Activated effector memory CD4-positive, alpha-beta T cell treated with Interleukin-2 at 50 U/mL for 16 hours (primary cell): ENCODE results near the gene RAB6C.
"Not testable (repeated sequence)": the region's sequence is repeated elsewhere in the genome, so short reads cannot be mapped to it uniquely, and the experiment has no call there.

Experiments
- DNase-seq: peaks from one replicate; pipeline ENCODE4 v3.0.0-alpha.2; 2020

Gene RAB6C

DNA sequence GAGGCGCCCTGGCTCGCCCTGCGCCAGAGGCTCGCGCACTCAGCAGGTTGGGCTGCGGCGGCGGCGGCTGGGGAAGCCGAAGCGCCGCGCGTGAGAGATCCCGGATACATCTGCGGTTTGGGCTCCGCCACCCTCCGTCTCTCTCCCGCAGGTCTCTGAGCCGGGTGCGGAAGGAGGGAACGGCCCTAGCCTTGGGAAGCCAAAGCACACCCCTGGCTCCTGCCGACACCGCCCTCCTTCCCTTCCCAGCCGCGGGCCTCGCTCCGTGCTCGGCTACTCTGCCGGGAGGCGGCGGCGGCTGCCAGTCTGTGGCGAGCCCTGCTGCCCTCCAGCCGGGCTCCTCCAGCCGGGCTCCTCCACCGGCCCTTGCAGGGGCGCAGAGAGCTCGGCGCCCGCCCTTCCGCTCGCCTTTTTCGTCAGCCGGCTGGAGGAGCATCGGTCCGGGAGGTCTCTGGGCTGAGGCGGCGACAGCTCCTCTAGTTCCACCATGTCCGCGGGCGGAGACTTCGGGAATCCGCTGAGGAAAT is at the start of gene RAB6C:
TSS of gene RAB6C (plus strand) at position 38 of the 527 bp plus-strand sequence. CDS start at position 488, 450 bp downstream.
- not testable (repeated sequence) for DNase-seq

DNA sequence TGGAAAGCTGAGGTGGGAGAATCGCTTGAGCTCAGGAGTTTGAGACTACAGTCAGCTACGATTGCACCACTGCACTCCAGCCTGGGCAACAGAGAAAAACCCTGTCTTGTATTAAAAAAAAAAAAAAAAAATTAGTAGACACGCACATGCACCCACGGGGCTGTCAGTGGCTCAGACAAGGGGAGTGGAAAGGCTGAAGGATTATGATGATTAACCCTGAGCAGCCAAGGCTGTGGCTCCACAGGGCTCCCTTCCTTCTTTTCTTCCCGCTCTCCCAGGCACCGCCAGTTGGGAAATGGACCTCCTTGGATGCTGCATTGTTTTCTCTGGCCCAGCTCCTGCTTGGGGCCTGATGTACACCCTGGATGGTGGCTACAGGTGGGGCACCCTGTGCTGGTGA is 49.0 kb upstream of the RAB6C start:
- no peak for DNase-seq

DNA sequence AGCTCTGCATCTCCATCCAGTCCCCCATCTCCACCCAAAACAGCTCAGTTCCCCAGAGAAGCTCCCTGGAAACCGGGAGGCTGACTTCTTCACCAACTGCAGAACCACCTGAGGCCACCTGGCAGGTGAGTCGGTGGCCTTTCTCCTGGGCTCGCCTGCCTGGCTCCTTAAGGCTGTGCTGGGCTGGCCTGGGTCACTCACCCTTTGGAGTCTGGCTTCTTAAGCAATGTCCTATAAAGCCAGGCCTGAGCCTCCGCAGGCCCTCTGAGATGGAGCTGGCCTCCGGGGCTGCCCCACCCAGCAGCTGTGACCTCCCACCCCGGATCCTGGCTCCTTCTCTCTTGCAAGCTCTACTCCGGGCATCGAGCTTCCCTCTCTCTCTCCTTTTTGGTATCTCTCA is 46.1 kb upstream of the RAB6C start:
- not testable (repeated sequence) for DNase-seq

DNA sequence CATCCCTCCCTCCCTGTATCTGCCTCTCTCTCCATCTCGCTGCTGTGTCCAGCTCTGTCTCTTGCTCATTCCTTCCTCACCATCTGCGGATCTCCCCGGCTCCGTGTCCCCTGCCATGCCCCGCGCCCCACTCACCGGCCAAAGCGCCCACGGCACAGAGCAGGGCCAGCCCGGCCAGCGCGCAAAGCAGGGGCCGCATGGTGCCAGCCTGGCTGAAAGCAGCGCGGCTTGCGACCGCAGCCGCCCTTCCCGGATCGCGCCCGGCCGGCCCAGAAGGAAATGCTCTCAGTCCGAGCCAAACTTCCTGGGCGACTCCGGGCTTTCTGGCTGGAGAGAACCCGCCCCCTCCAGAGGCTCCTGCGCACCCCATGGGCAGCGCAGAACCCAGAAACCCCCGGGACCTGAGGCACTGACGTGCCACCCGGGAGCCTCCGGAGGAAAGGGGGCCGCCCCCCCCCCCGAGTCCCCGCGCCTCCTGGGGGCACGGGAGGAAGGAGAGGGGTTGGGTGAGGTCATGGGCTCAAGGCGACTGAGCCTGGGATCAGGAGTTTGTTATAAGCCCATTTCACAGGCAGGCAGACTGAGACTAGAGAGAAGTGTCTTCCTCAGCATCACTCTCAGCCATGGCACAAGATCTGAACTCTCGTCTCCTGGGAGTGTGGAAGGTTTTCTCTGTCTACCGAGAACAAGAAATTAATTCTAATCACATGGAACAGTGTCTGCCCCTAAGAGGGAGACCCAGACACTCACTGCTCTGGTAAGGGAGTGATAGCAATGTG is 45.2 kb upstream of the RAB6C start:
- no peak for DNase-seq

DNA sequence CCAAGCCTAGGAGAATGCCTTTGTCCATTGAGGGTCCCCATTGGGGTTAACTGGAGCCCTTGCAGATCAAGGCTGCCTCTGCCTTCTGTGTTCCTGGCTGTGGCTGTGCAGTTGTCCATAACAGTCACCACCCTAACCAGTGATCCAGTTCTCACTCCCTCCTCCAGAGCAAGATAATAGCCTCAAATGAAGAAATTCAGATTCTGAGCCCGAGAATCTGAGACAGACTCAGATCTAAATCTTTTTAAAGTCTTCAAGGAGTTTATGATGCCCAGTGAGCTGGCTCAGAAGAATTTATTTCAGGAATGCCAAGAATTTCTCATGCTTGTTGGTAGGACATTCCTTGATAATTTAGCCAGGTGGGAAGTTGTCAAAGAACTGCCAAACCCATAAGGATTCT is 44.3 kb upstream of the RAB6C start:
- no peak for DNase-seq

DNA sequence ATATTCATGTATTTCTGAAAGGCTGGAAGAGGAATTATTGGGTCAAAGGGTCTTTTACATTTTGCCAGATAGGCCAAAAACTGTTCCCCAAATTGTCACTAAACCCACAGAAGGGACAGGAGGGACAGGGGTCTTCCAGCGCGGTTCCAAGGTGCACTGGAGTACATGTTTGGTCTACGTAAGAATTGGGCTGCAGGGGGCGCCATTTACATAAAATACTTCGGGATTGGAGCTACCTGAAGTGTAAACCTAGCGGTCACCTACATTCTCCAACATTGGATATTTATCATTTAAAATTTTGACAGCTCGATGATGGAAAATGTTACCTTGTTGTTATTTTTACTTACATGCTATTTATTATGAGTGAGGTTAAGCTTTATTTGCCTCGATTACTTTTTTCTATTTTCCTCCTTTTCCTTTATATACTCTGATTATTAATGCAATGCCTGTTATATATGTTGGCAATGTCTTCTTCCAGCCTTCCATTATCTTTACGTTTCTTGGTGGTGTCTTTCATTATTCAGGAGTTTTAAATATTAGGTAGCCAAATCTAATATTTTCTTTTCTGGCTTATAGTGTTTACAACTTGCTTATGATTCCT is 43.0 kb upstream of the RAB6C start:
- DNase-seq, result peak; percentile 13

DNA sequence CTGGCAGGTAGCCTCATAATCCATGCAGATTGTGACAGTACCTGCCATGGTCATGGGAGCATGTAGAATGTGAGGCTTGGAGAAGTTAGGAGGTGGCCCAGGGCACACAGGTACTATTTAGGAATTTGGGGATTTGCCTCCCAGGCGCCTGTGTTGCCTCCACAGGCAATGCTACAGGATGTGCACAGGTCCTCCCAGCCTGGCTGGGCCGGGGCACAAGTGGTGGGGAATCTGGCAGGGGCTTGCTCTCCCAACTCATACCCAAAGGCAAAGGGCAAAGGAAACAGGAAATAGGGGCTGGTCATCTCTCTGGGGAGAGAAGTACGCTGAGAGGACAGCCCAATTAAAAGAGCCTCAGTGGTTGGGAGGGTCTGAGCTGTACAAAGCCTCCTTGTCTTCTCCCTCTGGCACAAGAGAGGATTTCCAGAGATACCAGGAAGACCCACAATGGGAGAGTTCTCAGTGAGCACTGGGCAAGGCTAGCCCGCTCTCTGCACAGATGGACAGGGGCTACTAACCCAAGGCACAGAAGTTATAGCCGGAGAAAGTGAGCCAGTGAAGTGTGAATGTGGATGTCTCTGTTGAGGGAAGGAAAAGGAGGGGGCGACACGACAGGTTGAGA is 40.5 kb upstream of the RAB6C start:
- not testable (repeated sequence) for DNase-seq

DNA sequence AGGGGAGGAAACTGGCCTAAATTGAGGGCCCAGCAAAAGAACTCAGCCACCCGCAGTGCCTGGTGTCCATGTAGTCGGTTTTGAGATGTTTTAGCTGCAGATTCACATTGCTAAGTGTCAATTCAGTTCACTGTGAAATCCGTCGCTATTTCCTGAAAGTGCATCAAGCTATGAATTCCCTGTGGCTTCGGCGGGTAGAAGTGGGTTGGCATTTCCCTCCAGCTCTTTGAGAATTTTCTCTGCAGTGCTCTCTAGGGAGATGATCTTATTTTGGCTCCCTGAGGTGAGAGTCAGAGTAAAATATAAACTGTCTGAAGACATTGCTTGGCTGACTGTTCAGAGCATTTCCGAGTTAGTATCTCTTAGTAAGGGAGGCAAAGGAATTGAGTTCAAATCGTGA is 36.0 kb upstream of the RAB6C start:
- not testable (repeated sequence) for DNase-seq

DNA sequence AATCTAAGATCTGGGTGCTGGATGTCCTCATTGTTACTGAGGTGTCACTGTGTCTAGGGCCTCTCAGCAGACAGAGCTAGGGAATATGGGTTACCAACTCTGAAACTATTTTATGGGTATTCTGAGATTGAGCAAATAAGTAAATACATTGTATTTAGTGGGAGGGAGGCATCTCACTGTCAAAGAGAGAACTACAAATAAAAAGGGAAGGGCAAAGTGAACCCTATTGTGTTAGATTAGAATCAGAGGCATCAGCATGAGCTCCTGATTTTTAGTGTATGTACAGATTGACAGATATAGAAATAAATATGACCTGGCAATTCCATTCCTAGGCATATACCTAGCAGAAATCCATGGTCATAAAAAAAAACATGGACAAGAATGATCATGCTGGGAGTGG is 33.9 kb upstream of the RAB6C start:
- no peak for DNase-seq

DNA sequence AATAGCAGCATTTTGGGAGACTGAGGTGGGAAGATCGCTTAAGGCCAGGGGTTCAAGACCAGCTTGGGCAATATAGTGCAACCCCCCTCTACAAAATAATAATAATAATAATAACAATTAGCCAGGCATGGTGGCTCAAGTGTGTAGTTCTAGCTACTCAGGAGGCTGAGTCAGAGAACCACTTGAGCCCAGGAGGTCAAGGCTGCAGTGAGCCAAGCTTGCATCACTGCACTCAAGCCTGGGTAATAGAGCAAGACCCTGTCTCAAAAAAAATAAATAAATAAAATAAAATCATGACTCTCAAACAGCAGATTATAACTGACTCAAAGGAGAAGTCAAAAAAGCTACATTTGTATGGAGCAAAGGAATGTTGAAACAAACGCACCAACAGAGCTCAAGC is 31.8 kb upstream of the RAB6C start:
- not testable (repeated sequence) for DNase-seq

DNA sequence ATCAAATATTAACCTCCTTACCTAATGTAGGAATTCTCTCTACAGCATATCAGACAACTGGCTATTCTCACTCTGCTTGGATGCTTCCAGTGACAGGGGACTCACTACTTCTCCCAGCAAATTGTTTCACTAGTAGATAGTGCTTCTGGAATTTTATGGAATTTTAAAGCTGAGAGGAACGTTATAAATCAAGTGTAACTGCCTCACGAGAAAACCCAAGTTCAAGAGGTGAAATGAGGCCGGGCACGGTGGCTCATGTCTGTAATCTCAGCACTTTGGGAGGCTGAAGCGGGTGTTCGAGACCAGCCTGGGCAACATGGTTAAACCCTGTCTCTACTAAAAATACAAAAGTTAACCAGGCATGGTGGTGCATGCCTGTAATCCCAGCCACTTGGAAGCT is 23.3 kb upstream of the RAB6C start:
- not testable (repeated sequence) for DNase-seq

DNA sequence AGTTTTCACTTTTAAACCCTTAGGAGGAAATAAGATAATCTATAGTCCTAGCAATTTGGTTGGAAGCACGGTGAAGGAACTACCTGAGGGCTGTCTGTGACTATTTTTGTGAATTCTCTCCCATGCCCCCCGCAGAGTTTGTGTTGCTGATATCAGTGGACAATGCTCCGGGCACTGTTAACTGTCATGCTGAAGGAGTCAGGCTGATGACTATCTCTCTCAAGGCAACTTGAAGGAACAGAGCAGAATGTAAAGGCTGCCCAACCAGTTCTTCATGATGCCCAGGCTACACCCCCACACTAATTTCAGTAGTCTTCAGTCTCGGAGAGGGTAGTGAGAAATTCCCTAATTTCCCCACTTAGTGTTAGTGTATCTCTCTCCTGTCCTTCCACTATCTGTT is 21.6 kb upstream of the RAB6C start:
- DNase-seq, result no peak

DNA sequence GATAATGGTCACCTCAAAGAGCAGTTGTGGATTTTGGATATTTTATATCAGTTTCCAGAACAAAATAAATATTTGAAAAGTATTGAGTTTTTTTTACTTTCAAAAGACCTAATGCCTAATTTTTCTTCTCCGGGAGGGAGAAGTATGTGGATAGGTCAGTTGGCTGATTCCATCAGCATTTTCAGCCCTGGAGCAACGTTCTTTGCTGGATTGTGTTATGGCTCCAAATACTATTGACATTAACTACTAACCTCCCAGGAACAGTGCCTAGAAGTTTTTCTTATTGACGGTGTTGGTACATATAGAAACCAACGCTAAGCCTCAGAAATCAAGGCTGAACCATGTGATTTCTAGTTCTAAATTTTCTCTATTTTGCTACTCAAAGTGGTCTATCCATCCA is 20.7 kb upstream of the RAB6C start:
- not testable (repeated sequence) for DNase-seq

DNA sequence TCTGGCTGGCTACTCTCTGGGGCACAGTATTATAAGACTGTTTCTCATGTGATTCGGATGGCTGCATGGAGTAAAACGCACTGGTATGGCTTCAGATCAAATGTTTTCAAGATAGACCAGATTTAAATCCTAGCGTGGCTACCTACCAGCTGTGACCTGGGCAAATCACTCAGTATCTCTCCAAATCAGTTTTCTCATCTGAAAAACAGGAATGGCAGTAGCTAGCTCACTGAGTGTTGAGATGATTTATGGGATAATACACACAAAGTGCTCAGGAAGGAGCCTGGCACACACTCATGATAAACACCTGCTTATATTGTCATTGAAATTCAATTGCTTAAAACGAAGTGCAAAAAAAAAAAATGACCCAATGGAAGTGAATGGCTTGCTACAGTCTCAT is 10.9 kb upstream of the RAB6C start:
- DNase-seq, result not testable (repeated sequence)

DNA sequence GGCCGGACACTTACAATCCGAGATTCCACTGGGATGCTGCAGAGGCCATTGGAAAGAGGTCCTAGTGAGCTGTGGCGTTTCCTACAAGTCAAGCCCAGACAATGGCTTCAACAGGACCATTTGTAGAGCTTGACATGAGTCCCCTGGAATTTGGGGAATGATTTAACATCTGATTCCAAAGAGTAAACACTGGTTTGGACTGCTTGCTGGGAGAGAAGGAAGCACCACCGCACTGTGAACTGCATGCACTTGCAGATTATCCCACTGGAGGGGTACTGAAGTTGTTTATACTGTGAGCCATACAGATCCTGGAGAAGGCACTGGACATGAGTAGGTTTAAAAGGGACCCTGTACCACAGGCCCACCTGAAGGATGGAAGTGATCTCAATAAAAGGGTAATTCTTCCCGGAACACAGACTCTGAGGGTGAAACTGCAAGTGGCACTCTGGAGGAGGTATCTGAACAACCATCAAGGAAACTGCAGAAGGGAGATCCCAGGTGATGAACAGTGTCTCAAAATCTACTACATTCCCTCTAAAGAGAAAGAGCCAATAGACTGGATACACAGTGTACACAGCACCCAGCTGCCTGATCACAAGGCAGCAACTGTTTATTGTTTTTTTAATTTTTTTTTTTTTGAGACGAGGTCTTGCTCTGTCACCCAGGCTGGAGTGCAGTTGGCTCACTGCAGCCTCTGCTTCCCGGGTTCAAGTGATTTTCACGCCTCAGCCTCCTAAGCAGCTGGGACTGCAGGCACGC is 4.3 kb upstream of the RAB6C start:
- DNase-seq, result no peak

DNA sequence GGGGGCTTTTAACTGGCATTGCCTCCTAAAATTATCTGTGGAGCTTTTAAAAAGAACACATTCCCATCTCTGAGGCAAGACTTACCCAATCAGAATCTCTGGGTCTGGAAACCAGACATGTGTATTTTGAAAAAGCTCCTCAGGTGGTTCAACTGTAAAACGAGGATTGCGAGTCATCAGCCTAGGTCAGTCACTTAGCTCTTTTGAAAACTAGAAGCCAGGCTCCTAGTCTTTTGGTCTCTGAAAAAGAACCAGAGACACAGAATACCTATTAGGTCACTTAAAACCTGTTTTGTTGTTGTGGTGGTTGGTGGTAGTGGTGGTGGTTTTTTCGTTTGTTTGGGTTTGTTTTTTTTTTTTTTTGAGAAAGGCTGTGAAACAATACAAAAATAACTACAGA is 2.5 kb upstream of the RAB6C start:
- not testable (repeated sequence) for DNase-seq

DNA sequence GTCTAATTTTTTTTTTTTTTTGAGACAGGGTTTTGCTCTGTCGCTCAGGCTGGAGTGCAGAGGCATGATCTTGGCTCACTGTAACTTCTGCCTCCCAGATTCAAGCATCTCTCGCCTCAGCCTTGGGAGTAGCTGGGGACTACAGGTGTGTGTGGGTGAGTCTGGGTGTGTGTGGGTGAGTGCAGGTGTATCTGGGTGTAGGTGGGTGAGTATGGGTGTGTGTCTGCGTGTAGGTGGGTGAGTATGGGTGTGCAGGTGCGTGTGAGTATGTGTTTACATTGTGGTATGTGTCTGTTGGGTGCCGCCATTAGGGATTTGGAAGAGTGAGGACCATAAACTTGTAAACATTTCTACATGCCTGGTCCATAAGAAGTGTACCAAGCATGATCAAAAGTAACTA is 1.5 kb upstream of the RAB6C start:
- no peak for DNase-seq

DNA sequence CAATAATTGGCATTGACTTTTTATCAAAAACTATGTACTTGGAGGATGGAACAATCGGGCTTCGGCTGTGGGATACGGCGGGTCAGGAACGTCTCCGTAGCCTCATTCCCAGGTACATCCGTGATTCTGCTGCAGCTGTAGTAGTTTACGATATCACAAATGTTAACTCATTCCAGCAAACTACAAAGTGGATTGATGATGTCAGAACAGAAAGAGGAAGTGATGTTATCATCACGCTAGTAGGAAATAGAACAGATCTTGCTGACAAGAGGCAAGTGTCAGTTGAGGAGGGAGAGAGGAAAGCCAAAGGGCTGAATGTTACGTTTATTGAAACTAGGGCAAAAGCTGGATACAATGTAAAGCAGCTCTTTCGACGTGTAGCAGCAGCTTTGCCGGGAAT is 780 bp downstream of the RAB6C start:
- not testable (repeated sequence) for DNase-seq

DNA sequence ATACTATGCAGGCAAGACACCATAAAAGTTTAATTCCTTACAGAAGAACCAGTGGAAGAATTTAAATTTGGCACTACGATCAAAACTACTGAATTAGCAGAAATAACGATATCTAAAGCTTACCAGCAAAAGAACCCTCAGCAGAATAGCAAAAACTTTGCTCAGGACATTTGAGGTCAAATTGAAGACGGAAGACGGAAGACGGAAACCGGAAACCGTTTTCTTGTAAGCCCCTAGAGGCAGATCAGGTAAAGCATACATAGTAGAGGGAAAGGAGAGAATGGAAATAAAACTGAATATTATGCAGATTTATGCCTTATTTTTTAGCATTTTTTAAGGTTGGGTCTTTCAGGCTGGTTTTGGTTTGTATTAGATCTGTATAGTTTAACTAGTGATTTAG is 2.2 kb downstream of the RAB6C start:
- DNase-seq, result not testable (repeated sequence)

DNA sequence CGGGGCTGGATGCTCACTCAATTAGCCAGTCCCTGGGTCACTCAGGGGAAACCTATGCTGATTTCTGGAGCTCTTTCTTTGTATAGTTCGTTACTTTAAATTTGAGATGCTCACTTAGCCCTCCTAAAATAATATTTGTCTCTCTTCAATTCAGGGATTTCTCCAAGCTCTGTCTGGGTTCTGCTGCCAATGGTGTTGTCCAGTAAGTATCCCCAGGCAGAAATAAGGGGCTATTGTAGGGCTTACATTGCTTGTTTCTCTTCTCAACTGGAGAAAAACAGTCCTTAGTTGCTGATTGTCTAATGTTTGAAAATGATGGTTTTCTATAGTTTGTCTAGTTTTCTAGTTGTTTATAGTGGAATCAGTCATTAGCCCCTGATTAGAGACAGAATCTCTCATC is 5.0 kb downstream of the RAB6C start:
- DNase-seq, result no peak

DNA sequence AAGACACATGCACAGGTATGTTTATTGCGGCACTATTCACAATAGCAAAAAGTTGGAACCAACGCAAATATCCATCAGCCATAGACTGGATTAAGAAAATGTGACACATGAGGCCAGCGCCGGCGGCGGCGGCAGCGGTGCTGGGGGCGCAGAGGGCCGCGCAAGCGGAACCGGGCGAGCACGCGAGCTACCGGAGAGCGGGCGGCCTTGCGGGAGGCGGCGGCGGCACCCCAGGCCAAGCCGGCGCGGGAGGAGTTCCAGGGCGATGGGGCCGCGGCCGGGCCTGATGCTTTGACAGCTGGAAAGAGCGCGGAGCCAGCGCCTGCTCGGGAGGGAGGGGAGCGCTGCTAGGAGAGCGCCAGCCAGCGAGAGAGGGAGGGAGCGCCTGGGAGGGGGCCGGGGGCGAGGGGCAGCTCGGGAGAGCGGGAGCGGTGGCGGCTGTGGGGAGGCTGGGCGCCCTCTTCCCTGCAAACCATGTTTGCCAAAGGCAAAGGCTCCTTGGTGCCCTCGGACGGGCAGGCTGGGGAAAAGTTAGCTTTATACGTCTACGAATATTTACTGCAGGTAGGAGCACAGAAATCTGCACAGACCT is 13.0 kb downstream of the RAB6C start:
- not testable (repeated sequence) for DNase-seq

DNA sequence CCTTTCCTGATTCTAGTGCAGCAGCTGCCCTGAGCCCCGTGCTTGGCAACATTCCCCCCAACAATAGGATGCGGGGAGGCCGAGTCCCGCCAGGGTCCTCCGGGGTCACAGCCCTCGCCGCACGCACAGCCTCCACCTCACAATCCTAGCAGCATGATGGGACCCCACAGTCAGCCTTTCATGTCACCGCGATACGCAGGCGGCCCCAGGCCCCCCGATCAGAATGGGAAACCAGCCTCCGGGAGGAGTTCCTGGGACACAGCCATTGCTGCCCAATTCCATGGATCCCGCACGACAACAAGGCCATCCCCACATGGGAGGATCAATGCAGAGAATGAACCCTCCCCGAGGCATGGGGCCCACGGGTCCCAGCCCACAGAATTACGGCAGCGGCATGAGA is 13.7 kb downstream of the RAB6C start:
- not testable (repeated sequence) for DNase-seq
